Epithelial cell of esophagus (primary cell): Measurements from ENCODE around the gene SMAGP.
"Not testable (repeated sequence)": the region's sequence is repeated elsewhere in the genome, so short reads cannot be mapped to it uniquely, and the experiment has no call there.

Source experiments
- DNase-seq: peaks from one replicate; pipeline ENCODE4 v3.0.0; 2010; ENCODE audit warnings: low read depth
- H3K4me3 ChIP-seq: 2 replicates; pipeline ENCODE4 v1.5.1; 2011; ENCODE audit warnings: mild to moderate bottlenecking, low read length, control low read depth
- TF ChIP-seq, protein P1 (sequence below): IDR thresholded peaks from 2 replicates; pipeline ENCODE4 v1.5.1; 2011; ENCODE audit warnings: low read depth, mild to moderate bottlenecking, low read length, control low read depth, inconsistent platforms; ENCODE audit not compliant: insufficient read depth; ENCODE audit errors: missing control alignments

SMAGP gene

DNA sequence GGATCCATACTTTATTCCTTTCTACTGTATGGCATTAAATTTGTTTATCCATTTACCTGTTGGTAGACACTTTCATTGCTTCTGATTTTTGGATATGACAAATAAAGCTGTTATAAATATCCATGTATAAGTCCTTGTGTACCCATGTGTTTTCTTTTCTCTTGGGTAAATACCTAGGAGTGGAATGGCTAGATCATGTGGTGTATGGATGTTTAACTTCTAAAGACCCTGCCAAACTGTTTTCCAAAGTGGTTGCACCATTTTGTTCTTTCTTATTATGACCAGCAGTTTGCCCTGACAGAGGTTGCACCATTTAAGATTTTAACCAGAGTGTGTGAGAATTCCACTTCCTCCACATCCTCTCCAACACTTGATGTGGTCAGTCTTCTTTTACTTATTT lies 37.6 kb downstream of the SMAGP start:
- H3K4me3 ChIP-seq: no peak overlapping the region
- TF ChIP-seq, protein P1, sequence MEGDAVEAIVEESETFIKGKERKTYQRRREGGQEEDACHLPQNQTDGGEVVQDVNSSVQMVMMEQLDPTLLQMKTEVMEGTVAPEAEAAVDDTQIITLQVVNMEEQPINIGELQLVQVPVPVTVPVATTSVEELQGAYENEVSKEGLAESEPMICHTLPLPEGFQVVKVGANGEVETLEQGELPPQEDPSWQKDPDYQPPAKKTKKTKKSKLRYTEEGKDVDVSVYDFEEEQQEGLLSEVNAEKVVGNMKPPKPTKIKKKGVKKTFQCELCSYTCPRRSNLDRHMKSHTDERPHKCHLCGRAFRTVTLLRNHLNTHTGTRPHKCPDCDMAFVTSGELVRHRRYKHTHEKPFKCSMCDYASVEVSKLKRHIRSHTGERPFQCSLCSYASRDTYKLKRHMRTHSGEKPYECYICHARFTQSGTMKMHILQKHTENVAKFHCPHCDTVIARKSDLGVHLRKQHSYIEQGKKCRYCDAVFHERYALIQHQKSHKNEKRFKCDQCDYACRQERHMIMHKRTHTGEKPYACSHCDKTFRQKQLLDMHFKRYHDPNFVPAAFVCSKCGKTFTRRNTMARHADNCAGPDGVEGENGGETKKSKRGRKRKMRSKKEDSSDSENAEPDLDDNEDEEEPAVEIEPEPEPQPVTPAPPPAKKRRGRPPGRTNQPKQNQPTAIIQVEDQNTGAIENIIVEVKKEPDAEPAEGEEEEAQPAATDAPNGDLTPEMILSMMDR: no peak

DNA sequence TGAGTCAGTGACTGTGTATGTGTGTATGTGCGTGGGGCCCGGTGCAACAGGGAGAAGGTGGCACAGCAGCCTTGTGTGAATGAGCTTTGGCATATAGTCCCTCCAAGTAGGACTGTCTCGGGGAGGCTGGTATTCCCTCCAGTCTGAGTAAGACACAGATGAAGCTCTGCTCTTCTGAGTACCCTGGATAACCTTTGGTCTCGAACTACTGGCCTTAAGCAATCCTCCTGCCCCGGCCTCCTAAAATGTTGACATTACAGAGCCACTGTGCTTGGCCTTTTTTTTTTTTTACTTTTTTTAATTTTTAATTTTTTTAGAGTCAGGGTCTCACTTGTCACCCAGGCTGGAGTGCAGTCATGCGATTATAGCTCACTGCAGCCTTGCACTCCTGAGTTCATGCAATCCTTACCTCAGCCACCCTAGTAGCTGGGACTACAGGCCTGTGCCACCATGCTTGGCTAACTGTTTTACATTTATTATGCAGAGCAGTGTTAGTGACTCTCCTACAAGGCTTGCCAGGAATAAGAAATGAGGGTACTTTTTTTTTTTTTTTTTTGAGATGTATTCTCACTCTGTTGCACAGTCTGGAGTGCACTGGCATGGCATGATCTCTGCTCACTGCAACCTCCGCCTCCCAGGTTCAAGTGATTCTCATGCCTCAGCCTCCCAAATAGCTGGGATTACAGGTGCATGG lies 41.0 kb downstream of the SMAGP start:
- no peak for DNase-seq
- TF ChIP-seq, protein P1: no peak
- no peak overlapping the region for H3K4me3 ChIP-seq

More for the DNA sequence above, 37.6 kb downstream of the SMAGP start:
- DNase-seq: no peak

DNA sequence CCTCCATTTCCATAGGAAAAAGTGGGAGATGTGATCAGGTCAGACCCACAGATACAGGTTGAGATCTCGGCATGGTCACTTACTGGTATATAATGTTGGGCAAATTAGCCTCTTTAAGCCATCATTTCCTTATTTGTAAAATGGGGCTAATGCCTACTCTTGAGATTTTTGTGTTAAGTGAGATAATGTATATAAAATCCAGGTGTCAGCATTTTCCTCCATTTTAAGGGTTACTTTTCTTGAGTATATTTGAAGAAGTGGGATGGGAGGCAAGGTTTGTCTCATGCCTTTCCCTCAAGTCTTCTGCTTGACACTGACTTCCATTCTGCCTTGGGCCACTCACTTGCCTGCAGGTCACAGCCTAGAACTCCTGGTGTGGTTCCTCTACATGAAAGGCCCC lies 42.3 kb downstream of the SMAGP start:
- DNase-seq: no peak
- TF ChIP-seq, protein P1: no peak
- no peak overlapping the region for H3K4me3 ChIP-seq

DNA sequence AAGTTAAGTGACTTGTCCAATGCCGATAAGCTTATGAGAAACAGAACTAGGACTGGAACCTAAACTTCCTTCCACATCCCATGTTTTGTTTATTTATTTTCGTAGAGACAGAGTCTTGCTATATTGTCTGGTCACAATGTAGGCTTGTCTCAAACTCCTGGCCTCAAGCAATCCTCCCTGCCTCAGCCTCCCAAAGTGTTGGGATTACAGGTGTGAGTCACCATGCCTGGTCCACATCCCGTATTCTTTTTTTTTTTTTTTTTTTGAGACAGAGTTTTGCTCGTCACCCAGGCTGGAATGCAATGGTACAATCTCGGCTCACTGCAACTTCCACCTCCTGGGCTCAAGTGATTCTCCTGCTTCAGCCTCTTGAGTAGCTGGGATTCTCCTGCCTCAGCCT lies 43.1 kb downstream of the SMAGP start:
- H3K4me3 ChIP-seq, DNase-seq: not testable (repeated sequence)

DNA sequence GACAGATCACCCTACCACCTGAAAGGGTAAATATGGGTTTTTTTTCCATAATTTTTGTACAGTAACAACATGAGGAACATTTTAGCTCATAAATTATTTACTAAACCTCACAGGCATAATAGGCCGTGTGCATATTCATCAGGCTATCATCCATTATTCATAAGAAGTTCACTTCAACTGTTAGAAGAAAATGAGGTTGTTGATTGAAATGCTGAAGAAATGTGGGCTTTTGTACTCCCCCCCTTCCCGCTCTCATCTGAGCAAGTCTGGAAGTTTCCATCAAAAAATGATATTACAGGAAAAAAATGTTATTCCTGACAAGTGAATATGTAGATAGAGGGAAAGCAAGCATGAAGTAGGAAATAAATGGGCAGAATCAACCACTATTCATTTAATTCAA lies 44.4 kb downstream of the SMAGP start:
- TF ChIP-seq, protein P1: no peak
- H3K4me3 ChIP-seq: no peak overlapping the region
- DNase-seq: no peak

DNA sequence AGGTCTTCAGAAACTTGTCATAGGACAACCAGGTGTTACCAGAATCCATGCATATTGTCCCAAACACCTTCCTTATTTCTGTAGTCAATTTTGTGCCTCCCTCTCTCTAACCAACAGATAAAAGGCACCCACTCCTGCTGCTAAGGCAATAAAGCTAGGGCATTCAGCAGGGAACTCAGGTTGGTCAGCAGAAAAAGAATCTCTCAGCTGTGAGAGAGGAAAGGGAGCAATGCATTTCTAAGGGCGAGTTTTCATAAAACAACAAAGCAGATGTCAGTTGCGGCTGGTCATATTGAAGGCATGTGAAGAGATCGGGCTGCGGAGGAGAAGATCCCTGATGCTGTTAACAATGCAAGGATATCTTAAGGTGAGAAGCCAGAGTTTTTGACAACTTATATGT lies 45.0 kb downstream of the SMAGP start:
- H3K4me3 ChIP-seq: no peak overlapping the region
- TF ChIP-seq, protein P1: no peak
- no peak for DNase-seq

DNA sequence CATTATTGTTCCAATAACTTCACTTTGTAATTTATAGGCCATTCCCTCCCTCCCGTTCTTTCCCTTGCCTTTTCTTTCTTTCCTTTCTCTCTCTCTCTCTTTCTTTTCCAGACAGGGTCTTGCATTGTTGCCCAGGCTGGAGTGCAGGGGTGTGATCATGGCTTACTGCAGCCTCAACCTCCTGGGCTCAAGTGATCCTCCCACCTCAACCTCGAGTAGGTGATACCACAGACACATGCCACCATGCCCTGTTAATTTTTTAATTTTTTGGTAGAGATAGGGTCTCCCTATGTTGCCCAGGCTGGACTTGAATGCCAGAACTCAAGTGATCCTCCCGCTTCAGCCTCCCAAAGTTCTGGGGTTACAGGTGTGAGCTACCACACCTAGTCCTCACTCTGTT lies 45.6 kb downstream of the SMAGP start:
- no peak overlapping the region for H3K4me3 ChIP-seq
- no peak for DNase-seq
- TF ChIP-seq, protein P1: no peak
